Effector memory CD4-positive, alpha-beta T cell (primary cell): ENCODE measurements around the gene ABCA2.
A peak's percentile ranks its signal among the peaks of the same experiment; 100 is the strongest.

Experiments used
- DNase-seq, 3 donors: peaks; one replicate each; pipeline ENCODE4 v3.0.0-alpha.2; 2020
- H3K27ac ChIP-seq: 2 replicates; pipeline ENCODE4 v1.7.0; 2013; ENCODE audit warnings: mild to moderate bottlenecking, low read length, moderate library complexity; ENCODE audit not compliant: insufficient read depth, poor library complexity, severe bottlenecking
- H3K27me3 ChIP-seq: replicated peaks from 2 replicates; pipeline ENCODE4 v1.7.0; 2013; ENCODE audit warnings: mild to moderate bottlenecking, low read length; ENCODE audit not compliant: insufficient read depth, control insufficient read depth, poor library complexity, severe bottlenecking
- H3K36me3 ChIP-seq: 2 replicates; pipeline ENCODE4 v1.7.0; 2013; ENCODE audit warnings: mild to moderate bottlenecking, low read length, moderate library complexity; ENCODE audit not compliant: control insufficient read depth, insufficient read depth
- H3K4me1 ChIP-seq: 2 replicates; pipeline ENCODE4 v1.7.0; 2013; ENCODE audit warnings: low read length, mild to moderate bottlenecking; ENCODE audit not compliant: control insufficient read depth, insufficient read depth, poor library complexity, severe bottlenecking
- H3K4me3 ChIP-seq: 2 replicates; pipeline ENCODE4 v1.7.0; 2013; ENCODE audit warnings: low read length, low read depth, mild to moderate bottlenecking; ENCODE audit not compliant: insufficient read depth, poor library complexity, severe bottlenecking
- H3K9me3 ChIP-seq: 2 replicates; pipeline ENCODE4 v1.7.0; 2013; ENCODE audit warnings: mild to moderate bottlenecking, low read length, moderate library complexity; ENCODE audit not compliant: control insufficient read depth

ABCA2 gene

DNA sequence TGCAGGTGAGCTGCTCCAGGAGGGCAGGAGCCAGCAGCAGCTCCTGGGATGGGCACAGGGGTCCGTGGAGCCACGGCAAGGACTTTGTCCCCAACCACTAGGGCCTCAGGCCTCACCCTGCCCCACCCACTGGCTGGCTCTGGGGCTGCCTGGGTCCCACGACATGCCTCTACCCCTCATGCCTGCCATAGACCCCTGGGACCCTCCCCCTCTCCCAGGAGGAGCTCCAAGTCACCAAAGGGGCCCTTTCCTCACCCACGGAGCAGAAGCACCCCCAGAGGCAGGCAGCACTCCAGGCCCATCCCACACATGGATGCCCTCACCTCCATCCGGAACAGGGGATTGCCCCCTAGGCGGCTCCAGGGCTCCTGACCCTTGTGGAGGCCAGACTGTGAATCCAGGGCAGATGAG, 6.5 kb downstream of the ABCA2 start:
- no peaks in the 10 kb centered on the region for H3K9me3 ChIP-seq
- no peak for DNase-seq
- peaks cover 6% of the 10 kb centered on the region for H3K4me1 ChIP-seq
- no peak overlapping the region for H3K4me3 ChIP-seq
- peaks cover 13% of the 10 kb centered on the region for H3K36me3 ChIP-seq
- H3K27me3 ChIP-seq: no peaks in the 10 kb centered on the region
- H3K27ac ChIP-seq: peak overlapping the region; percentile 37

DNA sequence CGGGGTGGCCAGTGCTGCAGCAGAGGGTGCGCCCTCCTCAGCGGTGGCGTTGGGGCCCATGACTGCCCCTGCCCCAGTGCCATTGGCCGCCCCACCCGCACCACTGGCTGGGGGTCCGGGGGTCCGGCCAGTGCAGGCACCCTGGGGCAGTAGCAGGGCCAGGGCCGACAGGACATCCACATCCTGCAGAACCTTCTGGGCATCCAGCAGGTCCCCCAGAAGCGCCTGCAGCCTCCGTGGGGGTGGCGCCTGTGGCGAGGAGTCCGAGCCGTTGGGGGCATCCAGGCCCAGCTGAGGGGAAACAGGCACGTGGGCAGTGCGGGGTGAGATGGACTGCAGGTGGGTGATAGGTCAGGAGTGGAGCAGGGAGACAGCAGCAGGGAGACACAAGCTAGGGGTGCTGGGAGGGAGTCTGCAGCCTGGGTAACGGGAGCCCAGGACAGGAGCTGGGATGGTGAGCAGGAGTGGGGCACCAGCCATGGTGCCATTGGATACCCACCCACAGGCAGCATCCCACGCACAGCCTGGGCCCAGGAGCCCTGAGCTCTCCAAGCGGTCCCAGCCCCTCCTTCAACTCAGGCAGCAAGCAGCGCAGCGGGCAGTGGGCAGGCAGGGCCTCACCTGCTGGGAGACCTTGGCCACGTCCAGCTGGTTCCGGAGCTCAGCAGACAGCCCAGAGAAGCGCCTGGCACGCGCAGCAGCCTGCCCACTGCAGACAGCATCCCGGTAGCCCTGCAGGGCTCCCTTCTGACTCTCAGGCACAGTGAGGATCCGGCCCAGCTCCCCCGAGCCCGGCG, 7.1 kb downstream of the ABCA2 start:
- H3K4me3 ChIP-seq: no peak overlapping the region
- H3K9me3 ChIP-seq: no peaks in the 10 kb centered on the region
- H3K27me3 ChIP-seq: no peaks in the 10 kb centered on the region
- no peak overlapping the region for H3K27ac ChIP-seq
- peaks cover 19% of the 10 kb centered on the region for H3K36me3 ChIP-seq
- DNase-seq: no peak
- peaks cover 6% of the 10 kb centered on the region for H3K4me1 ChIP-seq

DNA sequence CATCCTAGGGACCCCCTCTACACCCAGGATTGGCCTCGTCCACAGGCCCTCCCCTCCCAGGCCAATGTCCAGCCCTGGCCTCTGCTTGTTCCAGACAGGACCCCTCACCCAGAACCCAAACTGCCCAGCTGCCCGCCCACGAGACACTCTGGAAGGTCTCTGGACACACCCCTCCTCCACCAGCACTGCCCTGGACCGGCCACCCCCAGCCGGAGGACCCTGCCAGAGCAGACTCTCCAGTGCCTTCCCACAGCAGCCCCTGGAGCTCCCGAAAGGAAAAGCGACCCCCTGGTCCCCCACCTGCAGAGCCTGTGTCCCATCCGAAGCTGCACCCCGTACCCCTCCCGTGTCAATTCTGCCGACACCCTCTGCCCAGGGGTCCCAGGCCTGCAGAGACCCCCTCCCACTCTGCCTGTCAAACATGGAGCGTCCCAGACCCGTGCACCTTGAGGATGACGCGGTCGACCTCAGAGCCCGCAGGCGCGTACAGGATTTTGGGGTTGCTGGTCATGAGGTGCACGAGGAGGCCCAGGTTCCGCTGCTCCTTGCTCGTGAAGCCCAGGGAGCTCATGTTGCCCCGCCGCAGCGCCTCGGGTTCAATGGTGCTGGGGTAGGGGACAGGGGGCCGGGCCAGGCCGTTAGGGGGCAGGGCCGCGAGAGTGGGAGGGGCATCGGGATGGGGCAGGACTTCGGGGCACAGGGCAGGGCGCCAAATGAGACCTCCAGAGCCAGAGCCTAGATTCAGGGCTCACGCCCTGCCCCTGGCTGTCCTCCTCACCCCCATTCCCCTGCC, 8.0 kb downstream of the ABCA2 start:
- peaks cover 25% of the 10 kb centered on the region for H3K36me3 ChIP-seq
- DNase-seq: no peak
- H3K4me3 ChIP-seq: no peak overlapping the region
- H3K4me1 ChIP-seq: peaks cover 3% of the 10 kb centered on the region
- no peaks in the 10 kb centered on the region for H3K27me3 ChIP-seq
- H3K27ac ChIP-seq: no peak overlapping the region
- H3K9me3 ChIP-seq: no peaks in the 10 kb centered on the region

DNA sequence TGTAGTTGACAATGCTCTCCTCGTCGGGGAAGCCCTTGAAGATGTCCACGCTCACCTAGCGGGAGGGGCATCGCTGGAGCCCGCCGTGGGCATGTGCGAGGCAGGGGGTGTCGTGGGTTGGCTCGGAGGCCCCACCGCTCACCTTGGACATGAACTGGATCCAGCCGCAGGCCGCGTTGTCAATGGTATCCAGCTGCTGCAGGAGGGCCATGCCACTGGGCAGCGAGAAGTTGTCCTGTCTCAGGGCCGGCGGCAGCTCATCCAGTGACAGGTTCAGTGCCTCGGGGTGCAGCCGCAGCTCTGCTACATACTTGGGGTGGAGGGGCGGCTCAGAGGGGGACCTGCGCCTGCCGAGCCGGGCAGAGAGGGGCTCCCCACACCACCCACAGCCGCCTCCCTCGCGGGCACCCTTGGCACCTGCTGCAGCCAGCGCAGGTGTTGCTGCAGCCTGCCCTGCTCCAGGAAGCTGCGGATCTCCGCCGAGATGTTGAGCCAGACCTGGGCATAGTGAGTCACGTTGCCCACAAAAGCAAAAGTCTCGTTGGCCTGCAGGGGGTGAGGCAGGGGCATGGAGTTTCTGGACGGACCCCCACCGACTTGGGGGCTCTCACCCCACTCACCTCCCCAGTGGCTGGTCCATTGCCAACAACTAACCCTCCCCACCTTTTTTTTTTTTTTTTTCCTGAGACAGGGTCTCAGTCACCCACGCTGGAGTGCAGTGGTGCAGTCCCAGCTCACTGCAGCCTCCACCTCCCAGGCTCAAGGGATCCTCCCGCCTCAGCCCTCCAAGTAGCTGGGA, 9.1 kb downstream of the ABCA2 start:
- Histone ChIP-seq H3K4me1 (no peaks in the 10 kb centered on the region), H3K4me3 (no peak overlapping the region), H3K9me3 (no peaks in the 10 kb centered on the region), H3K27ac (no peak overlapping the region), H3K27me3 (no peaks in the 10 kb centered on the region), H3K36me3 (peaks cover 36% of the 10 kb centered on the region)
- DNase-seq: no peak

DNA sequence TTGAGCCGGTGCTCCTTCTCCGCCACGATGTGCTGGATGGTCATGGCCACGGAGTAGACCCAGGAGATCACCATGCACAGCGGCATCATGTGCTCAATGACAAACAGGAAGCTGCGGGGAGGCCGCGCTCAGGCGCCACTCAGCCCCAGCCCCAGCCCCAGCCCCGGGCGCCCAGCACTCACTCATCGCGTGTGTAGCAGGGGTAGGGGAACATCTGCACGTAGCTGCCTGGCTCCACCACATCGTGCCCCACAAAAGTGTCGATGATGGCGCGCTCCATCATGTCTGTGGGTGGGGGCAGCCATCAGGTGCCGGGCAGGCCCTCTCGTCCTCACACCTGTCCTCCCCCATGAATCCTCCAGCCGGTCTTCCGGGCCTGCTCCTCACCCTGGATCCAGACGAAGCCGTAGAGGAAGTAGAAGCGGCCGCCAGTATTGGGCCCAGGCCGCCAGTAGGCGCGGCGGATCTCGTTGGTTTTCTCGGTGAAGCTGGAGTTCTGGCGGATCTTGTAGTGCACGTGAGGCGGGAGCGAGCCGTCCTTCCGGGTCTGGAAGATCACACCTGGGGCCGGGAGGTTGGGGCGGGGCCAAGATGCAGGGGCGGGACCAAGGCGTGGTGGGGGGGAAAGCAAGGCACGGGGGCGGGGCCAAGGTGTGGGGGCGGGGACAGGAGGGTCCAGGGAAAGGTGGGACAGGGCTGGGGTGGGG, 10.1 kb downstream of the ABCA2 start:
- Histone ChIP-seq H3K27ac (no peak overlapping the region), H3K9me3 (no peaks in the 10 kb centered on the region), H3K36me3 (peaks cover 44% of the 10 kb centered on the region), H3K27me3 (no peaks in the 10 kb centered on the region), H3K4me3 (no peak overlapping the region), H3K4me1 (no peaks in the 10 kb centered on the region)
- DNase-seq: no peak

DNA sequence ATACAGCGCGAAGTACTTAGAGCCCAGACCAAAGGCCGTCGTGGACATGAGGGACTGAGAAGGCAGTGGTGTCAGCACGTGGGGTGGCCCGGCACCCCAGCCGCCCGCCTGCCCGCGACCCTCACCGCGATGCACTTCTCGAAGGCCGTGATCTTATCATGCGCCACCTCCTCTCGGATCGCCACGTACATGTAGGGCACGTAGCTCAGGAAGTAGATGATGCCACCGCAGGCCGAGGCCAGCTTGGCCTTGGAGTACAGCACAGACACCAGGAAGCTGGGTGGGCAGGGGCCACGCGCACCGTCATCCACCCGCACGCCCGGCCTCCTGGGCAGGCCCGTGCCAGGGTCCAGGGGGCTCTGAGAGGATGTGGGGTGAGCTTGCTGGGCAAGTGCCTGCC, 11.0 kb downstream of the ABCA2 start:
- no peaks in the 10 kb centered on the region for H3K4me1 ChIP-seq
- H3K27ac ChIP-seq: no peak overlapping the region
- no peak for DNase-seq
- H3K36me3 ChIP-seq: peaks cover 52% of the 10 kb centered on the region
- no peaks in the 10 kb centered on the region for H3K9me3 ChIP-seq
- H3K4me3 ChIP-seq: no peak overlapping the region
- no peaks in the 10 kb centered on the region for H3K27me3 ChIP-seq

DNA sequence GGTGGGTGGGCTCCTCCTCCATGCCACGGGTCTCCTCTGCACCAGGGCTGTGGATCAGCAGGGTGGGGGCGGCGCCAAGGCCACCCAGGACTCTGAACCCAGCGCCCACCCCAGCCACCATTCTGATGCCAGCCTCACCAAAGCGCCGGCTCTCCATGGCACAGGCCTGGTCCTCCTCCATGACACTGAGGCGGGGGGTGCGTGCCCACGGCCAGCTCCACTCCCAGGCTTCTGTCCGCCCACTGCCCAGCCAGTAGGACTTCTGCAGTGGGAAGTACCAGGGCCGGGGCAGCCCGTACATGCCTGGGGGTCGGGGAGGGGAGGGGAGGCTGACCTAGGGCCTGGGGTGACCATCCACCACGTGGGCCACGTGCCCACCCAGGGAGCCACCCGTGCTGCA, 11.6 kb downstream of the ABCA2 start:
- H3K36me3 ChIP-seq: peaks cover 56% of the 10 kb centered on the region
- H3K4me3 ChIP-seq: no peak overlapping the region
- DNase-seq: no peak
- no peak overlapping the region for H3K27ac ChIP-seq
- H3K4me1 ChIP-seq: no peaks in the 10 kb centered on the region
- no peaks in the 10 kb centered on the region for H3K27me3 ChIP-seq
- no peaks in the 10 kb centered on the region for H3K9me3 ChIP-seq

DNA sequence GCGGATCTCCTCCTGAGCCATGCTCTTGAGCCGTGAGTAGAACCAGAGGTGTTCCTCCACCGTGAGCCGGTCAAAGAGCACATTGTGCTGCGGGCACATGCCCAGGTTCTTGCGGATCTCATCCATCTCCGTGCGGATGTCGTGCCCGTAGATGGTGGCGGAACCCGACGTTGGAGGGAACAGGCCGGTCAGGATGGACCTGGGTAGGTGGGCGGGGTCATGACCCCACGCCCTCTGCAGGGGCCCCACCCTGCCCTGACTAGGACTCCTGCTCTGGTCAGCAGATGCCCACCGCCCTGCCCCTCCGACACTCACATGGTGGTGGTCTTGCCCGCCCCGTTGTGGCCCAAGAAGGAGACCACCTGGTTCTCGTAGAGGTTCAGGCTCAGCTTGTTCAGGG, 12.1 kb downstream of the ABCA2 start:
- Histone ChIP-seq H3K9me3 (no peaks in the 10 kb centered on the region), H3K4me1 (no peaks in the 10 kb centered on the region), H3K27me3 (no peaks in the 10 kb centered on the region), H3K4me3 (no peak overlapping the region), H3K36me3 (peaks cover 61% of the 10 kb centered on the region), H3K27ac (no peak overlapping the region)
- no peak for DNase-seq

DNA sequence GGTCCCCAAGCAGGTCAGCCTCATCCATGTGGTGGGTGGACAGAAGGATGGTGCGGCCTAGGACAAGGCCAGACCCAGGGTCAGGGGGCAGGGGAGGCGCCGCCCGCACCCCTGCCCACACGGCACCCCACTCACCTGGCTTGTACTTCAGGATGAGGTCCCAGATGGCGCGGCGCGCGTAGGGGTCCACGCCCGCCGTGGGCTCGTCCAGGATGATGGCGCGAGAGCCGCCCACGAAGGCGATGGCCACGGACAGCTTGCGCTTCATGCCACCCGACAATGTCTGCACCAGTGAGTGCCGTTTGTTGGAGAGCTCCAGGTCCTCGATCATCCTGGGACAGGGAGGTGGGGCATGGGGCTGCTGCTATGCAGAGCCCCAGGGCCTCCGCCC, 12.5 kb downstream of the ABCA2 start:
- Histone ChIP-seq H3K27me3 (no peaks in the 10 kb centered on the region), H3K9me3 (no peaks in the 10 kb centered on the region), H3K36me3 (peaks cover 61% of the 10 kb centered on the region), H3K4me1 (no peaks in the 10 kb centered on the region), H3K27ac (no peak overlapping the region), H3K4me3 (no peak overlapping the region)
- DNase-seq: no peak
